ENCODE data around the gene EFHD2.

The EFHD2 gene

DNA sequence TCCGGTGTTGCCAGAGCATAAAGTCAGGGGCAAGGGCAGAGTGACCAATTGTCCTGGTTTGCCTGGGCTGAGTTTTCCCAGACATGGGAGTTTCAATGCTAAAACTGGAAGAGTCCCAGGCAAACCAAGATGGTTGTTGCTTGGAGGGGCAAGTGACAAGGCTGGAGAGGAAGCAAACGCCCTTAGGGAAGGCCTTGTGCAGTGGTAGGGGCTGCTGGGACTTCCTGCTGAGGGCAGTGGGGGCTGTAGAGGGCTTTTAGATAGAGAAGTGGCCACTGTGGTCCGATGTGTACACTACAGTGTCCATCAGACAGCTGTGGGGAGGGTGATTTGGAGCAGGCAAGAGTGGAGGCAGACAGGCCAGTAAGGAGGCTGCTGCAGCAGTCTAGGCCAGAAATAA is 39.9 kb downstream of the EFHD2 start:
- Histone ChIP-seq H3K4me3 (ENCODE audit: insufficient read depth, low read length, poor library complexity, severe bottlenecking) (no peak overlapping the region), H4K20me1 (ENCODE audit: low read depth, low read length) (no peaks in the 10 kb centered on the region), H2AFZ (ENCODE audit: low read depth, low read length, severe bottlenecking) (no peak overlapping the region), H3K36me3 (ENCODE audit: low read length) (no peaks in the 10 kb centered on the region), H3K9me3 (ENCODE audit: insufficient read depth, low read length) (no peaks in the 10 kb centered on the region), H3F3A (ENCODE audit: insufficient read depth) (no peaks in the 10 kb centered on the region), H3K9me2 (replicated peaks; ENCODE audit: insufficient read depth, low read length) (no peaks in the 10 kb centered on the region), H3K9ac (ENCODE audit: low read length) (no peak overlapping the region), H3K79me2 (ENCODE audit: insufficient read depth, low read length) (no peaks in the 10 kb centered on the region), H3K27me3 (ENCODE audit: low read length) (no peaks in the 10 kb centered on the region), H3K4me2 (ENCODE audit: low read depth, low read length, poor library complexity, severe bottlenecking) (no peak overlapping the region), H3K27ac (ENCODE audit: low read depth, low read length) (no peak overlapping the region)
- TF ChIP-seq EZH2phosphoT487 (conservative IDR thresholded peaks at IDR 0.05; ENCODE audit: low read length): no peak
- no peak for TF ChIP-seq CTCF (IDR thresholded peaks at IDR 0.05; ENCODE audit: insufficient read depth, low read length, poor library complexity, severe bottlenecking)

GRCh38 chr1:15451014-15451722 is 41.5 kb downstream of the EFHD2 start:
- H3K79me2 ChIP-seq (ENCODE audit: insufficient read depth, low read length): no peaks in the 10 kb centered on the region
- TF ChIP-seq EZH2phosphoT487 (conservative IDR thresholded peaks at IDR 0.05; ENCODE audit: low read length): no peak
- TF ChIP-seq CTCF (IDR thresholded peaks at IDR 0.05; ENCODE audit: insufficient read depth, low read length, poor library complexity, severe bottlenecking): no peak
- H4K20me1 ChIP-seq (ENCODE audit: low read depth, low read length): no peaks in the 10 kb centered on the region
- H3K4me2 ChIP-seq (ENCODE audit: low read depth, low read length, poor library complexity, severe bottlenecking): no peak overlapping the region
- H3K27me3 ChIP-seq (ENCODE audit: low read length): no peaks in the 10 kb centered on the region
- no peak overlapping the region for H3K4me3 ChIP-seq (ENCODE audit: insufficient read depth, low read length, poor library complexity, severe bottlenecking)
- H3K27ac ChIP-seq (ENCODE audit: low read depth, low read length): no peak overlapping the region
- H3K9me3 ChIP-seq (ENCODE audit: insufficient read depth, low read length): no peaks in the 10 kb centered on the region
- no peaks in the 10 kb centered on the region for H3K36me3 ChIP-seq (ENCODE audit: low read length)
- no peak overlapping the region for H3K9ac ChIP-seq (ENCODE audit: low read length)
- H3K9me2 ChIP-seq (replicated peaks; ENCODE audit: insufficient read depth, low read length): no peaks in the 10 kb centered on the region
- no peaks in the 10 kb centered on the region for H3F3A ChIP-seq (ENCODE audit: insufficient read depth)
- H2AFZ ChIP-seq (ENCODE audit: low read depth, low read length, severe bottlenecking): no peak overlapping the region

GRCh38 chr1:15452216-15452615 is 42.5 kb downstream of the EFHD2 start:
- Histone ChIP-seq H3K4me2 (ENCODE audit: low read depth, low read length, poor library complexity, severe bottlenecking) (no peak overlapping the region), H3K9ac (ENCODE audit: low read length) (no peak overlapping the region), H4K20me1 (ENCODE audit: low read depth, low read length) (no peaks in the 10 kb centered on the region), H3F3A (ENCODE audit: insufficient read depth) (no peaks in the 10 kb centered on the region), H3K79me2 (ENCODE audit: insufficient read depth, low read length) (no peaks in the 10 kb centered on the region), H3K36me3 (ENCODE audit: low read length) (no peaks in the 10 kb centered on the region), H3K27ac (ENCODE audit: low read depth, low read length) (no peak overlapping the region), H3K4me3 (ENCODE audit: insufficient read depth, low read length, poor library complexity, severe bottlenecking) (no peak overlapping the region), H3K9me2 (replicated peaks; ENCODE audit: insufficient read depth, low read length) (no peaks in the 10 kb centered on the region), H2AFZ (ENCODE audit: low read depth, low read length, severe bottlenecking) (no peak overlapping the region), H3K9me3 (ENCODE audit: insufficient read depth, low read length) (no peaks in the 10 kb centered on the region), H3K27me3 (ENCODE audit: low read length) (no peaks in the 10 kb centered on the region)
- TF ChIP-seq EZH2phosphoT487 (conservative IDR thresholded peaks at IDR 0.05; ENCODE audit: low read length) (no peak), CTCF (IDR thresholded peaks at IDR 0.05; ENCODE audit: insufficient read depth, low read length, poor library complexity, severe bottlenecking) (no peak)
